Type B pancreatic cell (in vitro differentiated cells): ENCODE data around the gene PYM1. TPM values are rescaled to one million over a fixed set of nuclear protein-coding genes. Genes with fewer than 3 reads are reported as not detected.

Experiments used
- DNase-seq: peaks from one replicate; pipeline ENCODE4 v3.0.0; 2021; ENCODE audit warnings: mixed read lengths; ENCODE audit not compliant: unreplicated experiment; ENCODE audit errors: extremely low spot score
- H3K27ac Mint-ChIP-seq: 2 replicates; pipeline ENCODE4 v1.8.0; 2021; ENCODE audit warnings: mild to moderate bottlenecking, mixed read lengths
- H3K27me3 Mint-ChIP-seq: 2 replicates; pipeline ENCODE4 v1.8.0; 2021; ENCODE audit warnings: mixed read lengths
- H3K36me3 Mint-ChIP-seq: 2 replicates; pipeline ENCODE4 v1.8.0; 2021; ENCODE audit warnings: mixed read lengths
- H3K4me1 Mint-ChIP-seq: one replicate; pipeline ENCODE4 v1.8.0; 2021; ENCODE audit warnings: mixed read lengths; ENCODE audit not compliant: unreplicated experiment
- H3K4me3 Mint-ChIP-seq: 2 replicates; pipeline ENCODE4 v1.8.0; 2021; ENCODE audit warnings: mild to moderate bottlenecking, mixed read lengths
- H3K9me3 Mint-ChIP-seq: 2 replicates; pipeline ENCODE4 v1.8.0; 2021; ENCODE audit warnings: mixed read lengths
- total RNA-seq: library from RNA; stranded (reverse); gene quantifications from 2 replicates; pipeline ENCODE4 v1.2.1, GENCODE V29; 2021; ENCODE audit warnings: low replicate concordance
- TF ChIP-seq, protein P1 (sequence below): fragments of 200-600 bp; sonication (generic); conservative IDR thresholded peaks from 2 replicates; pipeline ENCODE4 v1.5.0; 2021; ENCODE audit warnings: antibody characterized with exemption, mild to moderate bottlenecking

PYM1 gene
- total RNA-seq, 1 donor from 2014 or later: 28.0 TPM

DNA sequence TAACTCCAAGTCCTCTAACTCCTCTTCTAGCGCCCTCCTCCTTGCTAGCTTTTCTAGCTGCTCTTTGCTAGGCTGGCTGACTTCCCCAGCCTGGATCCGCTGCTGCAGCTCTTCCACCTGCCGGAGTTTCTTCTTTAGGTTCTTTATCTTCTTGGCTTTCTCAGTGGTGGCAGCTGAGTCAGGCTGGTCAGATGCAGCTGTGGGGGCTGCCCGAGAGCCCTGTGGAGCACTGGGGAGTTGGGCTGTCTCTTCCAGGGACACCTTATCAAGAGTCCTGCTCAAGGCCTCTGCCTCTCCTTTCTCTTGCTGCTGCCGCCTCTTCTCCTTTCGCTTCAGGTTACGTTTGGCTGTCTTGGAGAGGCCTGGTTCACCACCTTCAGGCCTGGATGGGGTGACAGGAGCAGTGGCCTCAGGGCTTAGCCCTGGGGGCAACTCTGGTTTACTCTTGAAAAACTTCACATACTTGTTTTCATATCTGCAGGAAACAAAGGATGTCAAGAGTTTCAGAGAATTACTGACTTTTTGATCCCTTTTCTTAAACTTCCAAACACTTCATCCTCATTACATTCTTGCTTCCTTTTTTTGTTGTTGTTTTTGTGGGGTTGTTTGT, 25.7 kb downstream of the PYM1 start:
- H3K27ac Mint-ChIP-seq: no peak overlapping the region
- H3K36me3 Mint-ChIP-seq: peaks cover 9% of the 10 kb centered on the region
- TF ChIP-seq, protein P1, sequence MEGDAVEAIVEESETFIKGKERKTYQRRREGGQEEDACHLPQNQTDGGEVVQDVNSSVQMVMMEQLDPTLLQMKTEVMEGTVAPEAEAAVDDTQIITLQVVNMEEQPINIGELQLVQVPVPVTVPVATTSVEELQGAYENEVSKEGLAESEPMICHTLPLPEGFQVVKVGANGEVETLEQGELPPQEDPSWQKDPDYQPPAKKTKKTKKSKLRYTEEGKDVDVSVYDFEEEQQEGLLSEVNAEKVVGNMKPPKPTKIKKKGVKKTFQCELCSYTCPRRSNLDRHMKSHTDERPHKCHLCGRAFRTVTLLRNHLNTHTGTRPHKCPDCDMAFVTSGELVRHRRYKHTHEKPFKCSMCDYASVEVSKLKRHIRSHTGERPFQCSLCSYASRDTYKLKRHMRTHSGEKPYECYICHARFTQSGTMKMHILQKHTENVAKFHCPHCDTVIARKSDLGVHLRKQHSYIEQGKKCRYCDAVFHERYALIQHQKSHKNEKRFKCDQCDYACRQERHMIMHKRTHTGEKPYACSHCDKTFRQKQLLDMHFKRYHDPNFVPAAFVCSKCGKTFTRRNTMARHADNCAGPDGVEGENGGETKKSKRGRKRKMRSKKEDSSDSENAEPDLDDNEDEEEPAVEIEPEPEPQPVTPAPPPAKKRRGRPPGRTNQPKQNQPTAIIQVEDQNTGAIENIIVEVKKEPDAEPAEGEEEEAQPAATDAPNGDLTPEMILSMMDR: no peak
- H3K4me3 Mint-ChIP-seq: no peak overlapping the region
- no peaks in the 10 kb centered on the region for H3K27me3 Mint-ChIP-seq
- no peak for DNase-seq
- H3K9me3 Mint-ChIP-seq: no peaks in the 10 kb centered on the region
- no peaks in the 10 kb centered on the region for H3K4me1 Mint-ChIP-seq

DNA sequence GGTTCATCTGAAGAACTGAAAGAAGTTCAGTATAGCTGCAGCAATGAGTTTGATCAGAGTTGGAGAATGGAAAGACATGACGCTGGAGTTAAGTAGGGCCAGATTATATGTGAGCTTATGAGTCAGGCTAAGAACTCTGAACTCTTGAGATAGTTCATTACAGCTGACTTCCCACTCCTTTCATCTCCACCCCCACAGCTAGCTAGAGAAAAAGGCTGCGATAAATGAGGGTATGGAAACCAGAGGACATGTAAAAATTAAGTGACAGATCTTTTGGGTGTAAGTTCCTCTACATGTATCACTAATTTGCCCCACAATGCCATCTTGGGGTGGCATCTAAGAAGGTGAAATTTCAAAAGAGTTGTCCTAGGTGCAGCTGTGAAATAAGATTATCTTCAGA, 28.6 kb downstream of the PYM1 start:
- no peak for DNase-seq
- TF ChIP-seq, protein P1: no peak
- Mint-ChIP-seq H3K9me3 (no peaks in the 10 kb centered on the region), H3K4me3 (no peak overlapping the region), H3K4me1 (no peaks in the 10 kb centered on the region), H3K36me3 (peaks cover 9% of the 10 kb centered on the region), H3K27me3 (no peaks in the 10 kb centered on the region), H3K27ac (no peak overlapping the region)

GRCh38 chr12:55893723-55894122, 34.0 kb downstream of the PYM1 start:
- Mint-ChIP-seq H3K4me1 (no peaks in the 10 kb centered on the region), H3K27ac (no peak overlapping the region), H3K27me3 (no peaks in the 10 kb centered on the region), H3K4me3 (no peak overlapping the region), H3K9me3 (no peaks in the 10 kb centered on the region), H3K36me3 (no peaks in the 10 kb centered on the region)
- no peak for DNase-seq
- TF ChIP-seq, protein P1: no peak

GRCh38 chr12:55891310-55891709, 36.4 kb downstream of the PYM1 start:
- Mint-ChIP-seq H3K36me3 (no peaks in the 10 kb centered on the region), H3K27ac (no peak overlapping the region), H3K4me1 (no peaks in the 10 kb centered on the region), H3K27me3 (no peaks in the 10 kb centered on the region), H3K4me3 (no peak overlapping the region), H3K9me3 (no peaks in the 10 kb centered on the region)
- no peak for DNase-seq
- TF ChIP-seq, protein P1: no peak

DNA sequence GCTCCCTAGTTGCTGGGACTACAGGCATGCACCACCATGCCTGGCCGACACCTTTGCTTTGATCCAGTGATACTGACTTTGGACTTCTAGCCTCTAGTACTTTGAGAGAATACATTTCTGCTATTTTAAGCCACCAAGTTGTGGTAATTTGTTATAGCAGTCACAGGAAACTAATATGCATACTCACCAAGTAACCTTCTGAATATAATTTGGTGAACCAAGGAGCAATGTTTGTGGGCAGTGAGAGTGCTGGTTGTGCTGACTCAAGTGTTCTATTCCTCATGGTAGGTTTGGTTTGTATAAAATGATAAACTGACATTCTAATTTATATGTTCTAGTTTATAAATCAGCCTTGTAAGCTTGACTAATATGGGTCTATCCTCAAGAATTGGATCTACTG, 42.6 kb downstream of the PYM1 start:
- TF ChIP-seq, protein P1: no peak
- Mint-ChIP-seq H3K9me3 (no peaks in the 10 kb centered on the region), H3K36me3 (no peaks in the 10 kb centered on the region), H3K4me3 (no peak overlapping the region), H3K27ac (no peak overlapping the region), H3K4me1 (no peaks in the 10 kb centered on the region), H3K27me3 (no peaks in the 10 kb centered on the region)
- no peak for DNase-seq

- no peak for DNase-seq
- no peaks in the 10 kb centered on the region for H3K27me3 Mint-ChIP-seq
- H3K9me3 Mint-ChIP-seq: peaks cover 8% of the 10 kb centered on the region
- H3K36me3 Mint-ChIP-seq: peaks cover 7% of the 10 kb centered on the region
- TF ChIP-seq, protein P1: no peak
- peaks cover 16% of the 10 kb centered on the region for H3K4me1 Mint-ChIP-seq
- H3K4me3 Mint-ChIP-seq: no peak overlapping the region
- no peak overlapping the region for H3K27ac Mint-ChIP-seq
Observed at GRCh38 chr12:55877824-55878223, 49.9 kb downstream of the PYM1 start.
